ENCODE results near the gene DHRS12.
"Not testable (repeated sequence)": the region's sequence is repeated elsewhere in the genome, so short reads cannot be mapped to it uniquely, and the experiment has no call there.

The DHRS12 gene

DNA sequence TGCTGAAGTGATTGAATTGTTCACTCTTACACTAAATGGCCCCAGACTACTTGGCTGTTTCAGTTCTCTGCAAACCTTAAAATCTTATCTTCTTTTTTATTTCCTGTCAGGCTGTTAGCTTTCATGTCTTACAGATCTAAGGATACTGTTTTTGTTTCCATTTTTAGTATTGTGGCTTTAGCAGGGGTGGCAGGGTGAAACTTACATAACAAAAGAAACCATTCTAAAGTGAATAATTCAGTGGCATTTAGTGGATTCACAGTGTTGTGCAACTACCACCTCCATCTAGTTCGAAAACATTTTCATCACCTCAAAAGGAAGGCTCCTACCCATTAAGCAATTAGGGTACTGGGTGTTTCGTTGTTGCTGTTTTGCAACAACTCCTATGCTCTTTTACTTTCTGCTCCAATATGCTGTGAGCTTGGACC is 21.2 kb upstream of the DHRS12 start:
- Histone ChIP-seq H3K18ac (ENCODE audit: low read length) (no peak overlapping the region), H2BK15ac (replicated peaks; ENCODE audit: low read depth) (no peak overlapping the region), H3K4me1 (ENCODE audit: control insufficient read depth, low read depth, low read length) (peaks cover 5% of the 10 kb centered on the region), H3K79me1 (ENCODE audit: low read length) (no peaks in the 10 kb centered on the region), H2AK5ac (ENCODE audit: low read length) (peak overlapping the region; percentile 58), H3K27me3 (ENCODE audit: insufficient read depth, low read length, poor library complexity) (no peaks in the 10 kb centered on the region), H3K56ac (ENCODE audit: low read length) (no peak overlapping the region), H3K9ac (ENCODE audit: low read length) (no peak overlapping the region), H4K8ac (ENCODE audit: low read depth, low read length) (no peak overlapping the region), H2BK120ac (ENCODE audit: low read depth, low read length) (no peak overlapping the region), H3K4ac (ENCODE audit: low read depth, low read length) (no peak overlapping the region), H3K23ac (ENCODE audit: low read length) (no peak overlapping the region), H3K79me2 (ENCODE audit: control insufficient read depth, insufficient read depth, low read length) (no peaks in the 10 kb centered on the region), H3K4me3 (ENCODE audit: low read length) (no peak overlapping the region), H3K27ac (ENCODE audit: low read depth, low read length) (no peak overlapping the region), H3K36me3 (ENCODE audit: control insufficient read depth, insufficient read depth, low read length) (no peaks in the 10 kb centered on the region), H3K4me2 (ENCODE audit: low read length) (no peak overlapping the region), H4K5ac (ENCODE audit: low read length) (no peak overlapping the region), H2BK5ac (ENCODE audit: low read length) (no peak overlapping the region)
- DNase-seq, result no peak
- WGBS (ENCODE audit: extremely low coverage, insufficient coverage, low lambda C conversion rate), result no CpG with 5 or more reads among the region's 2 CpGs

DNA sequence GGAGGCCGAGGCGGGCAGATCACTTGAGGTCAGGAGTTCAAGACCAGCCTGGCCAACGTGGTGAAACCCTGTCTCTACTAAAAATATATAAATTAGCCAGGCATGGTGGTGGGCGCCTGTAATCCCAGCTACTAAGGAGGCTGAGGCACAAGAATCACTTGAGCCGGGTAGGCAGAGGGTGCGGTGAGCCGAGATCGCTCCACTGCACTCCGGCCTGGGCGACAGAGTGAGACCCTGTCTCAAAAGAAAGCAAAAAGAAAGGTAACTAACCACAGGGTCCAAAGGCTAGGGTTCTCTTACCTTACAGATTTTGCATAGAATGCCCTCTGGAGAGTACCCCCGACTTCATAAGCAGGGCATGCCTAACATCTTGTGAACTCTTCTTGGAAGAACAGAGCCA is 20.7 kb upstream of the DHRS12 start:
- H3K36me3 ChIP-seq (ENCODE audit: control insufficient read depth, insufficient read depth, low read length); H2BK15ac ChIP-seq (replicated peaks; ENCODE audit: low read depth); H3K56ac ChIP-seq (ENCODE audit: low read length); H3K23ac ChIP-seq (ENCODE audit: low read length); H3K27me3 ChIP-seq (ENCODE audit: insufficient read depth, low read length, poor library complexity); DNase-seq; H2BK120ac ChIP-seq (ENCODE audit: low read depth, low read length); H3K4me3 ChIP-seq (ENCODE audit: low read length); H2AK5ac ChIP-seq (ENCODE audit: low read length); H3K18ac ChIP-seq (ENCODE audit: low read length); H4K5ac ChIP-seq (ENCODE audit: low read length); H3K4ac ChIP-seq (ENCODE audit: low read depth, low read length); H4K8ac ChIP-seq (ENCODE audit: low read depth, low read length); H3K79me2 ChIP-seq (ENCODE audit: control insufficient read depth, insufficient read depth, low read length); H3K9ac ChIP-seq (ENCODE audit: low read length); H2BK5ac ChIP-seq (ENCODE audit: low read length); H3K79me1 ChIP-seq (ENCODE audit: low read length); H3K27ac ChIP-seq (ENCODE audit: low read depth, low read length); H3K4me1 ChIP-seq (ENCODE audit: control insufficient read depth, low read depth, low read length); H3K4me2 ChIP-seq (ENCODE audit: low read length): not testable (repeated sequence)
- no CpG with 5 or more reads among the region's 11 CpGs for WGBS (ENCODE audit: extremely low coverage, insufficient coverage, low lambda C conversion rate)

DNA sequence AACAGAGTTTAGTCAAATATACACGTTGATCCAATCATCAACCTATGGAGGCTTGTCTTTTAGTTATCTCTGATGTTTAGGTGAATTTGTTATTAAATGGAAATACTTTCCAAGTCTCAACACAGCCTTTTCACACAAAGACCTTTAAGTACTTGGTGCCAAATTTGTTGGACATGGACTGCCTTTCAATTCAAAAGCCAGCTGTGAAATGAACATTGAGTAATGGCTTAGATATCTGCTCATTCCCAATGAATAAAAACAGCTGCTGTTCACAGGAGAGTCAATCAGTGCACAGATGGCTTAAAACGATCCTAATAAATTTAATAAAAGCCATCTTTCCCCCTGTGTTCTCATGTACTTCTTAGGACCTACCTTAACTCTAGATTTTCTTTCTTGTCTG is 19.9 kb upstream of the DHRS12 start:
- Histone ChIP-seq H3K9ac (ENCODE audit: low read length) (no peak overlapping the region), H2BK5ac (ENCODE audit: low read length) (no peak overlapping the region), H3K79me2 (ENCODE audit: control insufficient read depth, insufficient read depth, low read length) (no peaks in the 10 kb centered on the region), H3K36me3 (ENCODE audit: control insufficient read depth, insufficient read depth, low read length) (no peaks in the 10 kb centered on the region), H3K4ac (ENCODE audit: low read depth, low read length) (no peak overlapping the region), H3K56ac (ENCODE audit: low read length) (no peak overlapping the region), H4K5ac (ENCODE audit: low read length) (no peak overlapping the region), H3K27me3 (ENCODE audit: insufficient read depth, low read length, poor library complexity) (no peaks in the 10 kb centered on the region), H2BK15ac (replicated peaks; ENCODE audit: low read depth) (no peak overlapping the region), H2AK5ac (ENCODE audit: low read length) (no peak overlapping the region), H3K23ac (ENCODE audit: low read length) (no peak overlapping the region), H2BK120ac (ENCODE audit: low read depth, low read length) (no peak overlapping the region), H3K18ac (ENCODE audit: low read length) (no peak overlapping the region), H3K27ac (ENCODE audit: low read depth, low read length) (no peak overlapping the region), H3K79me1 (ENCODE audit: low read length) (no peaks in the 10 kb centered on the region), H3K4me3 (ENCODE audit: low read length) (no peak overlapping the region), H3K4me1 (ENCODE audit: control insufficient read depth, low read depth, low read length) (peaks cover 9% of the 10 kb centered on the region), H3K4me2 (ENCODE audit: low read length) (no peak overlapping the region), H4K8ac (ENCODE audit: low read depth, low read length) (no peak overlapping the region)
- WGBS (ENCODE audit: extremely low coverage, insufficient coverage, low lambda C conversion rate), result no CpG with 5 or more reads among the region's 2 CpGs
- no peak for DNase-seq

DNA sequence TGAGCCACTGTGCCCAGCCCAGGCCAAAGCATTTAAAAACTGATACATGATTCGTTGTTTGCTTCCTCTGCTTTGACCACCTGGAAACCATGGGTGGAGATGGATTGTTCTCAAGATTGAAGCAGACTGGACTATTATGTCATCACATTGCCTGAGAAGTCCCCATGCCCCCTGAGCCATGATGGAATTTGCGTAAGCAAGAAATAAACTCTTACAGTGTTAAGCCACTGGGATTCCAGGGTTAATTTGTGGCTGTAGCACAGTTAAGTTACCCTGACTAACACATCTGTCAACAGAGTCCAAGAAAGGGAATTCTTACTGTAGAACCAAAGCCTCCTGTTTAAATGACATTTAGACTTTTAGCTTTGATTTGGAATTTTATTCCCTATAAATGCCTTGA is 19.4 kb upstream of the DHRS12 start:
- no CpG with 5 or more reads among the region's 2 CpGs for WGBS (ENCODE audit: extremely low coverage, insufficient coverage, low lambda C conversion rate)
- Histone ChIP-seq H3K4me2 (ENCODE audit: low read length) (no peak overlapping the region), H2BK5ac (ENCODE audit: low read length) (no peak overlapping the region), H3K36me3 (ENCODE audit: control insufficient read depth, insufficient read depth, low read length) (no peaks in the 10 kb centered on the region), H2BK15ac (replicated peaks; ENCODE audit: low read depth) (no peak overlapping the region), H3K27ac (ENCODE audit: low read depth, low read length) (no peak overlapping the region), H3K23ac (ENCODE audit: low read length) (no peak overlapping the region), H3K4ac (ENCODE audit: low read depth, low read length) (no peak overlapping the region), H3K18ac (ENCODE audit: low read length) (no peak overlapping the region), H4K8ac (ENCODE audit: low read depth, low read length) (no peak overlapping the region), H2BK120ac (ENCODE audit: low read depth, low read length) (no peak overlapping the region), H3K27me3 (ENCODE audit: insufficient read depth, low read length, poor library complexity) (no peaks in the 10 kb centered on the region), H2AK5ac (ENCODE audit: low read length) (no peak overlapping the region), H3K4me1 (ENCODE audit: control insufficient read depth, low read depth, low read length) (peaks cover 9% of the 10 kb centered on the region), H3K79me1 (ENCODE audit: low read length) (no peaks in the 10 kb centered on the region), H3K79me2 (ENCODE audit: control insufficient read depth, insufficient read depth, low read length) (no peaks in the 10 kb centered on the region), H3K56ac (ENCODE audit: low read length) (no peak overlapping the region), H3K9ac (ENCODE audit: low read length) (no peak overlapping the region), H3K4me3 (ENCODE audit: low read length) (no peak overlapping the region), H4K5ac (ENCODE audit: low read length) (no peak overlapping the region)
- DNase-seq, result no peak

DNA sequence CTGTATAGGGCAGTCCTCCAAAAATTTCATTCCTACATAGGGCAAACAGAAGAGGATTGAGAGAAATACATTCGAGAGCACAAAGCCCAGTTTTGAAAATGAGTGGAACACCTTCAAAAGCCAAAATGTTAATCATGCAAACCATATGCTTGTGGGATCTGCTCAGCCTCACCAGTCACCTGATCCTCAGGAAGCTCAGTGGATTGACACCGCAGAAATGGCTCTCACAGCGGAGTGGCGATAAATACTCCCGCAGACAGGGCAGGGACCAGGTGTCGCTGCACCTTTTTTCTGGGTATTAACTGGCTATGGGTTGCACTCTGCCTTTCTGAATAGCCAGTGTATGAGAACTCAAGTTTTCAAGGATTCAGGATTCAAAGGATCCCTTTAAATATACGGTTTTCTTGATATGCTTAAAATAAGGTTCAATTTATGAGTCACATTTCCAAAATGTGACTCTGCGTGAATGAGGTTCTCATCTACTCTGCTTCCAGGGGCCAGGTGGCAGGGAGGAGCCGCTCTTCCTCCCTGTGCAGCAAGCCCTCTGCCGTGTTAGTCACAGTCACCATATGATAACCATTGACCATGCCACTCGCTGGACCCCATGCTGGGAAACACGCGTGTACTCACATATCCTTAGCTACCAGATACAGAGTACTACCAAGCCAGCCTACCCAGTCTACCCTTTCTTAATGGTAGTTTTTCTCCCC is 18.3 kb upstream of the DHRS12 start:
- H4K5ac ChIP-seq (ENCODE audit: low read length), result no peak overlapping the region
- no peak overlapping the region for H3K4me3 ChIP-seq (ENCODE audit: low read length)
- no peak overlapping the region for H2BK5ac ChIP-seq (ENCODE audit: low read length)
- WGBS (ENCODE audit: extremely low coverage, insufficient coverage, low lambda C conversion rate), result no CpG with 5 or more reads among the region's 13 CpGs
- no peak overlapping the region for H3K9ac ChIP-seq (ENCODE audit: low read length)
- no peak overlapping the region for H4K8ac ChIP-seq (ENCODE audit: low read depth, low read length)
- H3K79me1 ChIP-seq (ENCODE audit: low read length), result no peaks in the 10 kb centered on the region
- DNase-seq, result no peak
- no peak overlapping the region for H3K18ac ChIP-seq (ENCODE audit: low read length)
- H3K79me2 ChIP-seq (ENCODE audit: control insufficient read depth, insufficient read depth, low read length), result no peaks in the 10 kb centered on the region
- no peaks in the 10 kb centered on the region for H3K27me3 ChIP-seq (ENCODE audit: insufficient read depth, low read length, poor library complexity)
- H3K4ac ChIP-seq (ENCODE audit: low read depth, low read length), result no peak overlapping the region
- H3K4me1 ChIP-seq (ENCODE audit: control insufficient read depth, low read depth, low read length), result peaks cover 9% of the 10 kb centered on the region
- H2AK5ac ChIP-seq (ENCODE audit: low read length), result no peak overlapping the region
- H3K36me3 ChIP-seq (ENCODE audit: control insufficient read depth, insufficient read depth, low read length), result no peaks in the 10 kb centered on the region
- no peak overlapping the region for H3K23ac ChIP-seq (ENCODE audit: low read length)
- no peak overlapping the region for H3K27ac ChIP-seq (ENCODE audit: low read depth, low read length)
- H3K4me2 ChIP-seq (ENCODE audit: low read length), result no peak overlapping the region
- H2BK120ac ChIP-seq (ENCODE audit: low read depth, low read length), result no peak overlapping the region
- no peak overlapping the region for H2BK15ac ChIP-seq (replicated peaks; ENCODE audit: low read depth)
- no peak overlapping the region for H3K56ac ChIP-seq (ENCODE audit: low read length)

DNA sequence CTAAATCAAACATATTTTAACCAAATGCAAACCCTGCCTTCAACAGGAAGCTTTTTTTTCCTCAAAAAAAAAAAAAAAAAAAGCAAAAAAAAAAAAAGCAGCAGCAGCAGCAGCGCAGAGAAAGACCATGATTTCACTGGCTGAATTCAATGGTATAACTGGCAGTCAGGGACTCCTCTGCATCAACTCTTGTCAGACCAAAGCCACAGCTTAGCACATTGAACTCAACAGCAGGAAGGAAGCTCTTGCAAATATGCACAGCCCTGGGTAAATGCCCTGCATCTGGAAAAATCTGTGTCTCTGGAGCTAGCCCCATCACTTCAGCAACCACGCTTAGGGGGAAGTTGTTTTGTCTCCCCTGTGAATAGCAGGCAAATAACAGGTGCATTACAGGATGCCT is 17.6 kb upstream of the DHRS12 start:
- Histone ChIP-seq H3K23ac (ENCODE audit: low read length) (no peak overlapping the region), H4K5ac (ENCODE audit: low read length) (no peak overlapping the region), H3K36me3 (ENCODE audit: control insufficient read depth, insufficient read depth, low read length) (no peaks in the 10 kb centered on the region), H3K79me1 (ENCODE audit: low read length) (no peaks in the 10 kb centered on the region), H3K4me3 (ENCODE audit: low read length) (no peak overlapping the region), H2BK120ac (ENCODE audit: low read depth, low read length) (no peak overlapping the region), H2BK5ac (ENCODE audit: low read length) (no peak overlapping the region), H2AK5ac (ENCODE audit: low read length) (no peak overlapping the region), H4K8ac (ENCODE audit: low read depth, low read length) (no peak overlapping the region), H3K56ac (ENCODE audit: low read length) (no peak overlapping the region), H3K18ac (ENCODE audit: low read length) (no peak overlapping the region), H3K27me3 (ENCODE audit: insufficient read depth, low read length, poor library complexity) (no peaks in the 10 kb centered on the region), H3K9ac (ENCODE audit: low read length) (no peak overlapping the region), H3K4me2 (ENCODE audit: low read length) (no peak overlapping the region), H3K4ac (ENCODE audit: low read depth, low read length) (no peak overlapping the region), H3K79me2 (ENCODE audit: control insufficient read depth, insufficient read depth, low read length) (no peaks in the 10 kb centered on the region), H2BK15ac (replicated peaks; ENCODE audit: low read depth) (no peak overlapping the region), H3K27ac (ENCODE audit: low read depth, low read length) (no peak overlapping the region), H3K4me1 (ENCODE audit: control insufficient read depth, low read depth, low read length) (peaks cover 9% of the 10 kb centered on the region)
- DNase-seq, result no peak
- no CpG with 5 or more reads among the region's 2 CpGs for WGBS (ENCODE audit: extremely low coverage, insufficient coverage, low lambda C conversion rate)

Data from mesendoderm (in vitro differentiated cells).